Endothelial cell of umbilical vein (primary cell): ENCODE measurements around the gene RAB7B. TPM values are rescaled to one million over a fixed set of nuclear protein-coding genes. Genes with fewer than 3 reads are reported as not detected.

ENCODE experiments used
- BruUV-seq: library from RNA; stranded (reverse); fragments of 400-500 nt; replicated peaks from 2 replicates; lab custom pipeline; 2021; lab: Mats Ljungman, UMichigan
- CTCF ChIA-PET: fragments of 300-600, 350-600 bp; sonication (Branson Sonifier 250); formaldehyde crosslinking; loops from one replicate; lab custom pipeline; 2021; ENCODE audit warnings: antibody characterized with exemption, inconsistent platforms; lab: Charles Lee
- POLR2A ChIA-PET: fragments of 300-600, 350-600 bp; sonication (Branson Sonifier 250); formaldehyde crosslinking; loops from one replicate; lab custom pipeline; 2021; ENCODE audit warnings: antibody characterized with exemption, inconsistent platforms; lab: Charles Lee
- DNase-seq: peaks from one replicate; pipeline ENCODE4 v3.0.0-alpha.2; 2011; ENCODE audit warnings: low read depth, low spot score
- FAIRE-seq: peaks from 2 replicates; lab custom pipeline; 2011; peaks lifted over from hg19 to GRCh38; lab: Jason Lieb, UNC
- H2AFZ ChIP-seq: 2 replicates; pipeline ENCODE4 v1.6.0; 2012; ENCODE audit warnings: low read depth, low read length, control low read depth, inconsistent platforms
- H3K27ac ChIP-seq: 2 replicates; pipeline ENCODE4 v1.5.1; 2011; ENCODE audit warnings: low read depth, mild to moderate bottlenecking, control low read depth, low read length, moderate library complexity; ENCODE audit not compliant: insufficient read depth
- H3K27me3 ChIP-seq, 2 experiments: 2 replicates each; pipeline versions ENCODE4 v1.6.0 to v1.6.1; 2011; ENCODE audit warnings: low read length in 2 of 2, mixed read lengths in 1 of 2; ENCODE audit not compliant: control insufficient read depth in 2 of 2, insufficient read depth in 2 of 2
- H3K36me3 ChIP-seq, 2 experiments: 2 replicates in 1 of 2; 3 replicates in 1 of 2; pipeline ENCODE4 v1.5.1; 2011; ENCODE audit warnings: low read length in 2 of 2, mild to moderate bottlenecking in 1 of 2, moderate library complexity in 1 of 2; ENCODE audit not compliant: control insufficient read depth in 2 of 2, insufficient read depth in 2 of 2; ENCODE audit errors: extremely low read depth in 1 of 2
- H3K4me1 ChIP-seq: 3 replicates; pipeline ENCODE4 v1.5.1; 2011; ENCODE audit warnings: mild to moderate bottlenecking, low read length; ENCODE audit not compliant: control insufficient read depth, insufficient read depth; ENCODE audit errors: extremely low read depth
- H3K4me2 ChIP-seq: 2 replicates; pipeline ENCODE4 v1.6.1; 2011; ENCODE audit warnings: low read length, control low read depth, mixed read lengths; ENCODE audit not compliant: insufficient read depth
- H3K4me3 ChIP-seq, 3 experiments: fragments of 200-600 bp in 1 of 3; sonication (generic), shearing (Covaris generic) in 1 of 3; replicated peaks in 1 of 3; 2 replicates each; pipeline ENCODE4 v1.5.1; 2011 to 2016; ENCODE audit warnings: control low read depth in 3 of 3, low read length in 3 of 3, mild to moderate bottlenecking in 2 of 3, inconsistent platforms in 1 of 3, low read depth in 1 of 3, moderate library complexity in 1 of 3; ENCODE audit not compliant: insufficient read depth in 1 of 3
- H3K79me2 ChIP-seq: 2 replicates; pipeline ENCODE4 v1.6.0; 2012; ENCODE audit warnings: low read length, inconsistent platforms; ENCODE audit not compliant: control insufficient read depth, insufficient read depth
- H3K9ac ChIP-seq: replicated peaks from 2 replicates; pipeline ENCODE3; 2011; ENCODE audit warnings: low read length, control low read depth; ENCODE audit not compliant: insufficient read depth; ENCODE audit errors: extremely low read depth
- H3K9me1 ChIP-seq: replicated peaks from 3 replicates; pipeline ENCODE4 v1.6.0; 2011; ENCODE audit warnings: mild to moderate bottlenecking, low read length; ENCODE audit not compliant: control insufficient read depth, insufficient read depth; ENCODE audit errors: extremely low read depth
- H3K9me3 ChIP-seq: replicated peaks from 2 replicates; pipeline ENCODE4 v1.5.1; 2012; ENCODE audit warnings: low read length, inconsistent platforms; ENCODE audit not compliant: control insufficient read depth, insufficient read depth
- H4K20me1 ChIP-seq: replicated peaks from 2 replicates; pipeline ENCODE3; 2011; ENCODE audit warnings: mild to moderate bottlenecking, low read length; ENCODE audit not compliant: control insufficient read depth, insufficient read depth; ENCODE audit errors: extremely low read depth
- EZH2 ChIP-seq: IDR thresholded peaks from 2 replicates; pipeline ENCODE4 v1.6.1; 2012; ENCODE audit warnings: borderline replicate concordance, low read depth, mild to moderate bottlenecking, moderate library complexity, low read length, inconsistent platforms; ENCODE audit not compliant: severe bottlenecking
- FOS ChIP-seq: IDR thresholded peaks from 2 replicates; pipeline ENCODE4 v1.6.1; 2011; ENCODE audit warnings: mild to moderate bottlenecking, low read length, moderate library complexity, borderline replicate concordance; ENCODE audit not compliant: insufficient read depth
- GATA2 ChIP-seq: IDR thresholded peaks from 2 replicates; pipeline ENCODE4 v1.7.0; 2011; ENCODE audit warnings: low read depth, mild to moderate bottlenecking, moderate library complexity, mixed read lengths, low read length; ENCODE audit not compliant: insufficient read length, insufficient read depth
- JUN ChIP-seq: IDR thresholded peaks from 2 replicates; pipeline ENCODE4 v1.6.1; 2011; ENCODE audit warnings: borderline replicate concordance, low read depth; ENCODE audit not compliant: insufficient read length, insufficient read depth
- MYC ChIP-seq: IDR thresholded peaks from one replicate; pipeline ENCODE4 v1.6.1; 2011; ENCODE audit warnings: mild to moderate bottlenecking, low read depth, low read length
- POLR2A ChIP-seq: IDR thresholded peaks from 2 replicates; pipeline ENCODE4 v1.6.1; 2012; ENCODE audit warnings: low read depth, mild to moderate bottlenecking, control low read depth, low read length
- POLR2AphosphoS5 ChIP-seq: IDR thresholded peaks from 2 replicates; pipeline ENCODE4 v1.6.1; 2012; ENCODE audit warnings: low read depth, mild to moderate bottlenecking, control low read depth, low read length, moderate library complexity; ENCODE audit not compliant: insufficient read depth
- dilution Hi-C: fragments of 300-500 bp; cut with MboI; formaldehyde crosslinking; loops from one replicate; pipeline ENCODE4 v1.15.0; 2019; ENCODE audit warnings: low sequenced_read_pairs; ENCODE audit not compliant: extremely low pct_ligation_motif_present
- intact Hi-C: fragments of 100-400 bp; cut with micrococcal nuclease; formaldehyde crosslinking; loops from one replicate; pipeline ENCODE4 v1.10.0; 2022
- polyA plus RNA-seq, 4 experiments: library from polyadenylated mRNA; depleted of rRNA in 3 of 4; stranded (reverse) in 3 of 4; unstranded in 1 of 4; fragments of >200 nt; gene quantifications; 2 replicates each; pipeline versions ENCODE4 v1.2.1 to v1.2.3, GENCODE V29; 2011 to 2012; ENCODE audit warnings: missing spikeins in 1 of 4
- total RNA-seq: library from RNA; stranded (reverse); gene quantifications from 2 replicates; pipeline ENCODE4 v1.2.3, GENCODE V29; 2021
- TF ChIP-seq, protein P1 (sequence below), 2 donors: IDR thresholded peaks; 1 replicate in 1 of 2; 2 replicates in 1 of 2; pipeline ENCODE4 v1.5.1; 2011; ENCODE audit warnings: low read length in 2 of 2, mild to moderate bottlenecking in 2 of 2, moderate library complexity in 2 of 2, control low read depth in 1 of 2, inconsistent platforms in 1 of 2, low read depth in 1 of 2; ENCODE audit not compliant: insufficient read depth in 1 of 2; ENCODE audit errors: extremely low read depth in 1 of 2
- TF ChIP-seq, protein P2 (sequence below): IDR thresholded peaks from 2 replicates; pipeline ENCODE4 v1.6.1; 2011; ENCODE audit not compliant: insufficient read depth, insufficient read length

RAB7B gene
- total and polyA plus RNA-seq, 2 donors (not counting 3 experiments of a cell fraction or from before 2014, with no cell fraction given) = 0.15 TPM; not detected in 1

DNA sequence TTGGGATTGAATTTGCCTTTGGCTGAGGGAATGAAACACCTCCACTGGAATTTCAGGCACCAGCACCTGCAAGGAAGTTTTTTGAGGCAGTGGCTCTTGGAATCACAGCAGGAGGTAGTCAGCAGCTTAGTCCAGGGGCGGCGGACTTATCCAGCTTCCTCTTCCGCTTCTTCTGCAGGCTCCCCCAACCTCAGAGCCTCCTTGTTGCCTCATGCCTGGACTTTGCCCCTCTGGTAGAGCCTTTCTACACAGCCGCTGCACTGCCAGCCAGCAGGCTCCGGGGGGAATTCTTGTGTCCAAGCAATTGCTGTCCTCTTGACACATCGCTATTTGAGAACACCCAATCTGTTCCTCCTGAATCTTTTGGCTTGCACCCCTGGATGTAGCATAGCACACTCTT, 45.4 kb upstream of the RAB7B start:
- TF ChIP-seq, protein P1, sequence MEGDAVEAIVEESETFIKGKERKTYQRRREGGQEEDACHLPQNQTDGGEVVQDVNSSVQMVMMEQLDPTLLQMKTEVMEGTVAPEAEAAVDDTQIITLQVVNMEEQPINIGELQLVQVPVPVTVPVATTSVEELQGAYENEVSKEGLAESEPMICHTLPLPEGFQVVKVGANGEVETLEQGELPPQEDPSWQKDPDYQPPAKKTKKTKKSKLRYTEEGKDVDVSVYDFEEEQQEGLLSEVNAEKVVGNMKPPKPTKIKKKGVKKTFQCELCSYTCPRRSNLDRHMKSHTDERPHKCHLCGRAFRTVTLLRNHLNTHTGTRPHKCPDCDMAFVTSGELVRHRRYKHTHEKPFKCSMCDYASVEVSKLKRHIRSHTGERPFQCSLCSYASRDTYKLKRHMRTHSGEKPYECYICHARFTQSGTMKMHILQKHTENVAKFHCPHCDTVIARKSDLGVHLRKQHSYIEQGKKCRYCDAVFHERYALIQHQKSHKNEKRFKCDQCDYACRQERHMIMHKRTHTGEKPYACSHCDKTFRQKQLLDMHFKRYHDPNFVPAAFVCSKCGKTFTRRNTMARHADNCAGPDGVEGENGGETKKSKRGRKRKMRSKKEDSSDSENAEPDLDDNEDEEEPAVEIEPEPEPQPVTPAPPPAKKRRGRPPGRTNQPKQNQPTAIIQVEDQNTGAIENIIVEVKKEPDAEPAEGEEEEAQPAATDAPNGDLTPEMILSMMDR (IDR thresholded peaks at IDR 0.05; ENCODE audit: extremely low read depth in 1 of 2, insufficient read depth in 1 of 2, low read depth in 1 of 2, low read length in 2 of 2) = no peak
- TF ChIP-seq POLR2AphosphoS5 (no peak), POLR2A (no peak), EZH2 (no peak), GATA2 (no peak), MYC (no peak), JUN (no peak), FOS (no peak)
- TF ChIP-seq, protein P2, sequence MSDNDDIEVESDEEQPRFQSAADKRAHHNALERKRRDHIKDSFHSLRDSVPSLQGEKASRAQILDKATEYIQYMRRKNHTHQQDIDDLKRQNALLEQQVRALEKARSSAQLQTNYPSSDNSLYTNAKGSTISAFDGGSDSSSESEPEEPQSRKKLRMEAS = no peak
- no peaks in the 10 kb centered on the region for H4K20me1 ChIP-seq
- intact Hi-C loops (no loop called here), dilution Hi-C loops (no loop called here)
- DNase-seq = no peak
- H3K9me3 ChIP-seq = no peaks in the 10 kb centered on the region
- no peak overlapping the region for H3K27ac ChIP-seq
- no peaks in the 10 kb centered on the region for H3K9me1 ChIP-seq
- H3K4me3 ChIP-seq = no peak overlapping the region
- H2AFZ ChIP-seq = no peak overlapping the region
- no peaks in the 10 kb centered on the region for H3K4me1 ChIP-seq
- POLR2A ChIA-PET = no interaction called here
- FAIRE-seq = no peak
- no peaks in the 10 kb centered on the region for H3K79me2 ChIP-seq
- CTCF ChIA-PET = interaction anchor here (1.1 to 1.3 kb wide), 2 partner anchors 11 to 18 kb away, joined by 3 to 5 read pairs; no protein-coding TSS in a partner anchor
- H3K27me3 ChIP-seq = peaks cover 0 to 5% of the 10 kb centered on the region in 2 experiments
- no peak overlapping the region for H3K4me2 ChIP-seq
- no peak overlapping the region for H3K9ac ChIP-seq
- no TSS peak for BruUV-seq
- no peaks in the 10 kb centered on the region for H3K36me3 ChIP-seq
